Adrenal gland (tissue), 12 donors: Measurements from ENCODE around the gene TAS2R14. TPM values are rescaled to one million over a fixed set of nuclear protein-coding genes. Genes with fewer than 3 reads are reported as not detected.

Experiments
- DNase-seq, 7 donors: peaks; one replicate each; pipeline ENCODE4 v3.0.0-alpha.2; 2019 to 2020
- H3K27ac ChIP-seq, 5 donors: fragments of 200-600 bp; sonication (generic) in 4 of 5; 1 replicate in 3 of 5; 2 replicates in 2 of 5; pipeline versions ENCODE4 v1.5.1 to v1.8.0; 2016 to 2020; ENCODE audit warnings: mild to moderate bottlenecking in 1 of 5
- H3K27me3 ChIP-seq: fragments of 200-600 bp; 2 replicates; pipeline ENCODE4 v1.8.0; 2021
- H3K36me3 ChIP-seq, 2 donors: fragments of 200-600 bp; replicated peaks in 1 of 2; 1 replicate in 1 of 2; 2 replicates in 1 of 2; pipeline versions ENCODE4 v1.5.1 to v1.8.0; 2018 to 2022
- H3K4me1 ChIP-seq, 2 donors: fragments of 200-600 bp; replicated peaks in 1 of 2; 1 replicate in 1 of 2; 2 replicates in 1 of 2; pipeline versions ENCODE4 v1.5.1 to v1.8.0; 2018 to 2021
- H3K4me3 ChIP-seq, 4 donors: fragments of 200-600 bp; sonication (generic) in 3 of 4; one replicate each; pipeline ENCODE4 v1.5.1; 2016 to 2018
- H3K9me3 ChIP-seq, 3 donors: fragments of 200-600 bp; sonication (generic) in 1 of 3; replicated peaks in 1 of 3; 1 replicate in 2 of 3; 2 replicates in 1 of 3; pipeline versions ENCODE4 v1.5.1 to v1.8.0; 2016 to 2021
- POLR2A ChIP-seq, 2 donors: fragments of 450-650 bp; IDR thresholded peaks; one replicate each; pipeline ENCODE4 v1.6.1; 2017; ENCODE audit warnings: antibody characterized with exemption in 2 of 2, mild to moderate bottlenecking in 2 of 2, moderate library complexity in 1 of 2
- WGBS, 4 donors: extraction: QIAGEN DNeasy Blood & Tissue Kit in 2 of 4; methylation state at CpG; one replicate each; pipeline versions ENCODE4 v1.1.5 to v1.1.7; 2013 to 2017; 5-methylcytosine and 5-hydroxymethylcytosine counted together
- intact Hi-C, 2 donors: fragments of 100-400 bp; cut with DNase I; formaldehyde crosslinking; loops; one replicate each; pipeline versions ENCODE4 v1.14.1 to v1.15.0; 2022 to 2023
- polyA plus RNA-seq, 3 donors: library from polyadenylated mRNA; stranded (reverse); fragments of 200-250 nt in 2 of 3; fragments of 350-450 nt in 1 of 3; fragmentation: Illumina TruSeq in 1 of 3; extraction: RNeasy Lipid Tissue Mini Kit (QIAGEN cat#74804) in 1 of 3; gene quantifications; one replicate each; pipeline ENCODE4 v1.2.3, GENCODE V29; 2013 to 2014
- total RNA-seq, 9 donors: library from RNA; depleted of rRNA in 4 of 9; stranded (reverse); fragments of >200 nt in 4 of 9; fragments of 120-200 nt in 1 of 9; fragmentation: NEBNext Ultra II Directional in 1 of 9; extraction: Animal tissue kit (Norgen Biotek cat#: 25700) in 1 of 9; gene quantifications; one replicate each; pipeline versions ENCODE4 v1.1.0 to v1.2.4, GENCODE V29; 2013 to 2023
- TF ChIP-seq, protein P1 (sequence below), 6 experiments: fragments of 450-650 bp in 4 of 6; fragments of 200-600 bp in 2 of 6; sonication (generic) in 1 of 6; IDR thresholded peaks; 1 replicate in 5 of 6; 2 replicates in 1 of 6; pipeline versions ENCODE4 v1.5.1 to v1.8.0; 2016 to 2021; ENCODE audit warnings: antibody characterized with exemption in 6 of 6, mild to moderate bottlenecking in 2 of 6, moderate library complexity in 1 of 6
- donor health status: healthy with polysubstance abuse.
- donor health status: Bipolar disorder and iron deficiency.
- donor health status: DM: yes; HTN: yes; CAD: no.
- donor health status: DM: no; HTN: no; CAD: no.
- donor health status: DM: no; HTN: no; CAD: no.
- donor health status: DM: yes; HTN: yes; CAD: no.

Gene TAS2R14
- total and polyA plus RNA-seq, 12 donors = 0.80 to 16.3 (median 2.6) TPM

DNA sequence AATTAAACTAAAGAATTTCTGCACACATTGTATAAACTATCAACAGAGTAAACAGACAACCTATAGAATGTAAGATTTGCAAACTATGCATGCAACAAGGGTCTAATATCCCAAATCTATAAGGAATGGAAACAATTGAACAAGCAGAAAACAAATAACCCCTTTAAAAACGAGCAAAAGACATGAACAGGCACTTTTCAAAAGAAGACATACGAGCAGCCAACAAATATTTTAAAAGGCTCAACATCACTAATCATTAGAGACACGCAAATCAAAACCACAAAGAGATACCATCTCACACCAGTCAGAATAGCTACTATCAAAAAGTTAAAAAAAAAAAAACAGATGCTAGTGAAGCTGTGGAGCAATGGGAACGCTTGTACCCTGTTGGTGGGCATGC is 34.4 kb downstream of the TAS2R14 start:
- no peak for TF ChIP-seq POLR2A (IDR thresholded peaks at IDR 0.05)
- TF ChIP-seq, protein P1, sequence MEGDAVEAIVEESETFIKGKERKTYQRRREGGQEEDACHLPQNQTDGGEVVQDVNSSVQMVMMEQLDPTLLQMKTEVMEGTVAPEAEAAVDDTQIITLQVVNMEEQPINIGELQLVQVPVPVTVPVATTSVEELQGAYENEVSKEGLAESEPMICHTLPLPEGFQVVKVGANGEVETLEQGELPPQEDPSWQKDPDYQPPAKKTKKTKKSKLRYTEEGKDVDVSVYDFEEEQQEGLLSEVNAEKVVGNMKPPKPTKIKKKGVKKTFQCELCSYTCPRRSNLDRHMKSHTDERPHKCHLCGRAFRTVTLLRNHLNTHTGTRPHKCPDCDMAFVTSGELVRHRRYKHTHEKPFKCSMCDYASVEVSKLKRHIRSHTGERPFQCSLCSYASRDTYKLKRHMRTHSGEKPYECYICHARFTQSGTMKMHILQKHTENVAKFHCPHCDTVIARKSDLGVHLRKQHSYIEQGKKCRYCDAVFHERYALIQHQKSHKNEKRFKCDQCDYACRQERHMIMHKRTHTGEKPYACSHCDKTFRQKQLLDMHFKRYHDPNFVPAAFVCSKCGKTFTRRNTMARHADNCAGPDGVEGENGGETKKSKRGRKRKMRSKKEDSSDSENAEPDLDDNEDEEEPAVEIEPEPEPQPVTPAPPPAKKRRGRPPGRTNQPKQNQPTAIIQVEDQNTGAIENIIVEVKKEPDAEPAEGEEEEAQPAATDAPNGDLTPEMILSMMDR (IDR thresholded peaks at IDR 0.05) = no peak
- intact Hi-C loops = no loop called here
- Histone ChIP-seq H3K4me3 (no peak overlapping the region), H3K27ac (no peak overlapping the region), H3K36me3 (no peaks in the 10 kb centered on the region), H3K27me3 (no peaks in the 10 kb centered on the region), H3K4me1 (peaks cover 0 to under 1% of the 10 kb centered on the region in 2 donors), H3K9me3 (peaks cover 0 to 9% (median 0%) of the 10 kb centered on the region in 3 donors)
- no peak for DNase-seq
- 93 to 97% (median 94%) methylated on average over 4 of the region's 4 CpGs for WGBS, 4 donors

DNA sequence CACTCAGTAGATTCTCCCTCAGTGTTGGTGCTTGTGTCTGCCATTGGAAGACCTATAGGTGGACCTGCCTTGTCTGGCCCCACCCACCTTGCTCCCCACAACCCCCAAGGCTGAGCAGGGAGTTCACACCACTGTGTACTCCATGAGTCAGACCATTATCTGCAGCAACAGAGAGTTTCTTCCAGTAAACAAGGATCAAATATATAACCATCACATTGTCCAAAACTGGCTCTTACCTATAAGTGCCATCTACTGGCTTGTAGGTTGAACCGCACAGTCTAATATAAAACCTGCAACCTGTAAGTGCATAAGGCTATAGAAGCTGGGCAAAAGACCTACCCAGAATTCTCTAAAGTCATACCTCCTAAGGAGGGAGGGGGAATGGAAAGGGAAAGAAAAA is 37.6 kb downstream of the TAS2R14 start:
- intact Hi-C loops = no loop called here
- no peak for TF ChIP-seq POLR2A (IDR thresholded peaks at IDR 0.05)
- TF ChIP-seq, protein P1 (IDR thresholded peaks at IDR 0.05) = no peak
- WGBS, 4 donors = 99 to 100% (median 100%) methylated on average over 1 of the region's 1 CpG

DNA sequence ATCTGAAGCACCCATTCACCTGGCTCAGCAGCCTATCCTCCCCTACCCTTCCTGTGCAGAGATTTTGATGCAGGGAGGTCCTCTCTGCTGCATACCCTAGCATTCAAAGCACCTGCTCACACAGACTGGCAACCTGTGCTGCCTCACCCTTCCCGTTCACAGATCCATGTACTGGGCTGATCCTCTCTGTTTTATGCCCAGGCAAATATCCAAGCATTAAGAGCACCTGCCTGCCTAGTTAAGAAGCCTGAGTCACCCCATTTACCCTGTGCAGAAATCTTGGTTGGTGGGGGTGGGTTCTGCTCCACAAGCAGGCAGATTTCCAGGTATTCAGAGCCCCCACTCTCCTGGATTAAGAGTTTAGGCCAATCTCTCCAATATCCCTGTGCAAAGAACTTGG is 38.1 kb downstream of the TAS2R14 start:
- DNase-seq = no peak
- Histone ChIP-seq H3K4me1 (no peaks in the 10 kb centered on the region), H3K9me3 (peaks cover 0 to 9% (median 0%) of the 10 kb centered on the region in 3 donors), H3K27me3 (no peaks in the 10 kb centered on the region), H3K4me3 (no peak overlapping the region), H3K36me3 (no peaks in the 10 kb centered on the region), H3K27ac (no peak overlapping the region)
- intact Hi-C loops = no loop called here
- TF ChIP-seq, protein P1 (IDR thresholded peaks at IDR 0.05) = no peak
- no peak for TF ChIP-seq POLR2A (IDR thresholded peaks at IDR 0.05)
- 98 to 100% (median 100%) methylated on average over 1 of the region's 1 CpG; no CpG with 5 or more reads in 1 of the 4 donors for WGBS, 4 donors

More for the DNA sequence above, 37.6 kb downstream of the TAS2R14 start:
- Histone ChIP-seq H3K27me3 (no peaks in the 10 kb centered on the region), H3K4me1 (no peaks in the 10 kb centered on the region), H3K27ac (no peak overlapping the region), H3K4me3 (no peak overlapping the region), H3K9me3 (peaks cover 0 to 9% (median 0%) of the 10 kb centered on the region in 3 donors), H3K36me3 (no peaks in the 10 kb centered on the region)
- DNase-seq = no peak

DNA sequence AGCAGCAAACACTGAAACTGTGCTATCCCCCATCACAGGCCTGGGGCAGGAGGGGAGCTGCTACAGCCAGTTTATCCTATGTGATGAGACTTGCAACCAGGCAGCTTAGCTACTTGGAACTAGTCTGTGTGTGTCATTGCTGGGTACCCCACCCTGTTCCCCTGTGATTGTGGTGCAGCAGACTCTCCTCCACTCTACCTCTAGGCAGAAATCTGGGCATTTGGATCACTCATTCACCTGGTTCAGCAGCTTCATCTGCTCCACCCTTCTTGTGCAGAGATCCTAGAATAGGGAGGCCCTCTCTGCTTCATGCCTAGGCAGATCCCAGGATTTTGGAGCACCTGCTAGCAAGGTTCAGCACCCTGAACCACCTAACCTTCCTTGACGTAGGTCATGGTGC is 38.5 kb downstream of the TAS2R14 start:
- no peak for DNase-seq
- intact Hi-C loops = no loop called here
- Histone ChIP-seq H3K27me3 (no peaks in the 10 kb centered on the region), H3K4me3 (no peak overlapping the region), H3K27ac (no peak overlapping the region), H3K9me3 (peaks cover 0 to 9% (median 0%) of the 10 kb centered on the region in 3 donors), H3K4me1 (no peaks in the 10 kb centered on the region), H3K36me3 (no peaks in the 10 kb centered on the region)
- WGBS, 4 donors = 96 to 100% (median 100%) methylated on average over 1 of the region's 1 CpG; no CpG with 5 or more reads in 1 of the 4 donors
- no peak for TF ChIP-seq POLR2A (IDR thresholded peaks at IDR 0.05)
- TF ChIP-seq, protein P1 (IDR thresholded peaks at IDR 0.05) = no peak
